ENCODE data around the gene PAXX. TPM values are rescaled to one million over a fixed set of nuclear protein-coding genes. Genes with fewer than 3 reads are reported as not detected.
"Not testable (repeated sequence)": the region's sequence is repeated elsewhere in the genome, so short reads cannot be mapped to it uniquely, and the experiment has no call there.

The PAXX gene
- total RNA-seq, 2 donors from 2014 or later, result 49.9 to 57.3 TPM

- ATAC-seq (ENCODE audit: insufficient number of reproducible peaks, low FRiP score, low read depth), result no peak
- TF ChIP-seq CTCF (IDR thresholded peaks at IDR 0.05), result no peak
These were observed 9.8 kb downstream of the PAXX start for GRCh38 chr9:137001857-137002645.

DNA sequence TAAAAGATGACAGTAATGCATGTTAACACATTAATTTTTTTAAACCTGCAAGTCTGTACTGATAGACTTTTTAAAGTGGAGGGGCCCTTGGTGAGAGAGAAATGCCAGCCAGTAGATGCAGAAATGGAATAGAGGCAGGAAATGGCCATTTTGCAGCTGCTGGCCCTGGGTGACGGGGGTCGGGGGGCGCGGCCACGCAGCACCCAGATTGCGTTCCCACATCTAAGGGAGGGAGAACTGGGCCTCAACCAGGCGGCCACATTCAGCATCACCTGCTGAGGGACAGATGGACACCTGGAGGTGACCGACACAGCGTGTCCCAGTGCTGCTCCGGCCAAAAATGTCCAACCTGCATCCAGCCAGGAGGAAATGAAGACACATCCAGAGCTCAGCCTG lies 10.4 kb downstream of the PAXX start:
- ATAC-seq (ENCODE audit: insufficient number of reproducible peaks, low FRiP score, low read depth), result no peak
- TF ChIP-seq CTCF (IDR thresholded peaks at IDR 0.05), result no peak

More at GRCh38 chr9:137001857-137002645, 9.8 kb downstream of the PAXX start:
- no peak for DNase-seq (ENCODE audit: low spot score)
- Histone ChIP-seq H3K9me3 (no peaks in the 10 kb centered on the region), H3K27me3 (replicated peaks; ENCODE audit: insufficient read depth) (no peaks in the 10 kb centered on the region), H3K4me3 (no peak overlapping the region), H3K36me3 (no peaks in the 10 kb centered on the region), H3K27ac (no peak overlapping the region), H3K4me1 (ENCODE audit: control insufficient read depth in 1 of 2, low read depth in 2 of 2) (peaks cover 0 to under 1% of the 10 kb centered on the region in 2 donors)

DNA sequence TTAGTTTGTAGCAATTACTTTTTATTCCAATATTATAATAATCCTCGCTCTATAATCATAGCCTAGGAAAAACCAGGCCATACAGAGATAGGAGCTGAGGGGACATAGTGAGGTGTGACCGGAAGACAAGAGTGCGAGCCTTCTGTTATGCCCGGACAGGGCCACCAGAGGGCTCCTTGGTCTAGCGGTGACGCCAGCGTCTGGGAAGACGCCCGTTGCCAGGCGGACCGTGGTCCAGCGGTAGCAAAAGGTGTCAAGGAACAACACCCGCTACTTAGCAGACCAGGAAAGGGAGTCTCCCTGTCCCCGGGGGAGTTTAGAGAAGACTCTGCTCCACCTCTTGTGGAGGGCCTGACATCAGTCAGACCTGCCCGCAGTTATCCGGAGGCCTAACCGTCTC lies 12.1 kb downstream of the PAXX start:
- H3K4me3 ChIP-seq; DNase-seq (ENCODE audit: low spot score); H3K27me3 ChIP-seq (replicated peaks; ENCODE audit: insufficient read depth); H3K9me3 ChIP-seq; H3K4me1 ChIP-seq (ENCODE audit: control insufficient read depth in 1 of 2, low read depth in 2 of 2); H3K36me3 ChIP-seq; ATAC-seq (ENCODE audit: insufficient number of reproducible peaks, low FRiP score, low read depth); H3K27ac ChIP-seq: not testable (repeated sequence)

More for the DNA sequence above, 10.4 kb downstream of the PAXX start:
- Histone ChIP-seq H3K27me3 (replicated peaks; ENCODE audit: insufficient read depth) (no peaks in the 10 kb centered on the region), H3K4me1 (ENCODE audit: control insufficient read depth in 1 of 2, low read depth in 2 of 2) (no peaks in the 10 kb centered on the region), H3K4me3 (no peak overlapping the region), H3K9me3 (no peaks in the 10 kb centered on the region), H3K36me3 (no peaks in the 10 kb centered on the region), H3K27ac (no peak overlapping the region)
- no peak for DNase-seq (ENCODE audit: low spot score)

DNA sequence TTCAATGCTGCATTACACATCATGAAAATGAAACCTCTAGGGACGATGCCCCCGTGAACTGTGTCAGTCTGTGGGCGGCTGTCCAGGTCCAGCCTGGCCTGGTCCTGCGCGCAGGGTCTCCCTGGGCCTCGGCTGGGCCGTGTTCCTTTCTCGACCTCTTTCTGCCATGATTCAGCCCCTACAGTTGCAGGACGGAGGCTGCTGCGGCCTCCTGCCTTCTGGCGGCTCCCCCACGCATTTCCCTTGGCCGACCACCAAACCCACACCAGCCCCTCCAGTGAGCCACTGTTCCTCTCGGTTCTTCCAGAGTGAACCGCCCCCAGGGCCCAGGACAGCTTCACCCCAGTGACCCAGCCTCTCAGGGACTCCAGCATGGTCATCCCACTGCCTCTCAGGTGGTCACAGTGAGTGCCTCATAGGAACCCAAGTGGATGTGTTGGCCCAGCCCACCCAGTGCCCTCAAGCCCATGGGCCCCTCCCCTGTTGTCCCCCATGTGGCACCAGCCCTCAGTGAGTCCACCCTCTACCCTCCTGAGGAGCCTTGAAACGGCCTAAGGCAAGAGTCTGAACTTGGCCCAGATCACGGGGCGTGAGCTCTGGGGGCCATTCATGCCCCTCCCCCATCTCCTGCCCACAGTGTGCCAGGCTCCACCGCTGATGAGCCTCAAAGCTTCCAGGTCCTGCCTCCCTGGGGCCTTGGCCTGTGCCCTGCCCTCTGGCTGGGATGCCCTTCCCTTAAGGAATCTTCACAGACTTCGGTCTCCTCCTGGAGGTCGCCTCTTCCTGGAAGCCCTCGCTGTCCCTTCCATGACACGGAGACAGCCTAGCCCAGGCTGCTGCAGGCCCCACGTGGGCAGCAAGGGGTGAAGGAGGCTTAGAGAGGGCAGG lies 14.1 kb downstream of the PAXX start:
- H3K27ac ChIP-seq, result no peak overlapping the region
- H3K4me3 ChIP-seq, result no peak overlapping the region
- H3K27me3 ChIP-seq (replicated peaks; ENCODE audit: insufficient read depth), result no peaks in the 10 kb centered on the region
- H3K9me3 ChIP-seq, result no peaks in the 10 kb centered on the region
- ATAC-seq (ENCODE audit: insufficient number of reproducible peaks, low FRiP score, low read depth), result no peak
- H3K36me3 ChIP-seq, result peaks cover 9% of the 10 kb centered on the region
- DNase-seq (ENCODE audit: low spot score), result no peak
- no peaks in the 10 kb centered on the region for H3K4me1 ChIP-seq (ENCODE audit: control insufficient read depth in 1 of 2, low read depth in 2 of 2)
- no peak for TF ChIP-seq CTCF (IDR thresholded peaks at IDR 0.05)

DNA sequence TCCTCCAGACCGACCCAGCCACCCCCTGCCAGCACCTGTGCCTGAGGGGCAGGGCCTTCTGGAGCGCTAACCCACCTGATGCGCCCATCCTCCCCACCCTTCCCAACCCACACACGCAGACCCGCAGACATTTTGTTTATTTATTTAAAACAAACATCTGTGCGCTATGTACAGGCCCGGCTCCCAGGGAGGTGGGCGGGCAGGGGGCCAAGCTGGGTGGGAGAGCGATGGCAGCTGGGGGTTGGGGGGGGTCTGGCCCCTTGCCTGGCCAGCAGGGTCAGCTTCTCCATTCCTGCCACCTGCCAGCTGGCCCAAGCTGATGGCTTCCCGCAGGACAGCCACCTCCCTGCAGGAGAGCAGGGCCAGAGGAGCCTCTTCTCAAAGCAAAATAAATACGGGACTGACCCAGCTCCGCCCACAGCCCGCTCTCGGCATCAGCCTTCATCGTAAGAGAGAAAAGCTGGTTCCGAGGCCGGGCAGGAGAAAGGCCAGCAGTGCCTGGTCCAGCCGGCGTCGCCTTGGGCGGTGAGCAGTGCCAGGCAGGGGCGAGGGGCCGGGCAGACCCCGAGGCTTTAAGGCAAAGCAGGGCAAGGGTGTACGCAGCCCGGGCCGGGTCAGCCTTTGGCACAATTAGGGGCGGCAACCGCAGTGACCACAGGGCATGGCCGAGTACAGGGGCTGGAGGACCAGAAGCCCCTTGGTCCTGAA lies 15.0 kb downstream of the PAXX start:
- ATAC-seq (ENCODE audit: insufficient number of reproducible peaks, low FRiP score, low read depth) (no peak), DNase-seq (ENCODE audit: low spot score) (no peak)
- no peaks in the 10 kb centered on the region for H3K9me3 ChIP-seq
- H3K27me3 ChIP-seq (replicated peaks; ENCODE audit: insufficient read depth), result no peaks in the 10 kb centered on the region
- no peak overlapping the region for H3K27ac ChIP-seq
- TF ChIP-seq CTCF (IDR thresholded peaks at IDR 0.05), result no peak
- no peaks in the 10 kb centered on the region for H3K4me1 ChIP-seq (ENCODE audit: control insufficient read depth in 1 of 2, low read depth in 2 of 2)
- H3K36me3 ChIP-seq, result peaks cover 12% of the 10 kb centered on the region
- H3K4me3 ChIP-seq, result no peak overlapping the region
